ENCODE measurements around the gene ART5.
A peak's percentile ranks its signal among the peaks of the same experiment; 100 is the strongest.
"Not testable (repeated sequence)": the region's sequence is repeated elsewhere in the genome, so short reads cannot be mapped to it uniquely, and the experiment has no call there.

ART5 gene

DNA sequence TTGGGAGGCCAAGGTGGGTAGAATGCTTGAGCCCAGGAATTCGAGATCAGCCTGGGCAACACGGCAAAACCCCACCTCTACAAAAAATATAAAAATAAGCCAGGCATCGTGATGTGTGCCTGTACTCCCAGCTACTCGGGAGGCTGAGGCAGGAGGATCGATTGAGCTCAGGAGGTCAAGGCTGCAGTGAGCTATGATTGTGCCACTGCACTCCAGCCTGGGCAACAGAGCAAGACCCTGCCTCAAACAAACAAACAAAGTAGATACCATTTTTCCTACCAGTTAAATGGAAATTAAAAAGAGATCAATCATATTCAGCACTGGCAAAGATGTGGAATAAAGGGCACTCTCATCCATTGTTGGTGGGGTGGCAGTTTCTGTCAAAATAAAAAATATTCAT lies 15.5 kb upstream of the ART5 start:
- not testable (repeated sequence) for DNase-seq (ENCODE audit: low read depth)

- DNase-seq (ENCODE audit: low read depth) = no peak
Measured at GRCh38 chr11:3655547-3655946, 13.8 kb upstream of the ART5 start.

- not testable (repeated sequence) for DNase-seq (ENCODE audit: low read depth)
Measured at GRCh38 chr11:3652514-3652913, 10.7 kb upstream of the ART5 start.

GRCh38 chr11:3649374-3649773 lies 7.6 kb upstream of the ART5 start:
- DNase-seq (ENCODE audit: low read depth) = not testable (repeated sequence)

DNA sequence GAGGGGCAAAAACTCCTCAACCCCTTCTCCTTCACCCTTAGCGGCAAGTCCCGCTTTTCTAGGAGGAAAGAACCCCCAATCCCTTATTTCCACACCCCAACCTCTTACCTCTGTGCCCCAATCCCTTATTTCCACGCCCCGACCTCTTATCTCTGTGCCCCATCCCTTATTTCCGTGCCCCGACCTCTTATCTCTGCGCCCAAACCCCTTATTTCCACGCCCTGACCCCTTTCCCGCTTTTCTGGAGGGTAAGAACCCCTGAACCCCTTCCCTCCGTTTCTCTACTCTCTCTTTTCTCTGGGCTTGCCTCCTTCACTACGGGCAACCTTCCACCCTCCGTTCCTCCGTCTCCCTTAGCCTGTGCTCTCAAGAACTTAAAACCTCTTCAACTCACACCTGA lies 7.1 kb upstream of the ART5 start:
- DNase-seq (ENCODE audit: low read depth) = not testable (repeated sequence)

DNA sequence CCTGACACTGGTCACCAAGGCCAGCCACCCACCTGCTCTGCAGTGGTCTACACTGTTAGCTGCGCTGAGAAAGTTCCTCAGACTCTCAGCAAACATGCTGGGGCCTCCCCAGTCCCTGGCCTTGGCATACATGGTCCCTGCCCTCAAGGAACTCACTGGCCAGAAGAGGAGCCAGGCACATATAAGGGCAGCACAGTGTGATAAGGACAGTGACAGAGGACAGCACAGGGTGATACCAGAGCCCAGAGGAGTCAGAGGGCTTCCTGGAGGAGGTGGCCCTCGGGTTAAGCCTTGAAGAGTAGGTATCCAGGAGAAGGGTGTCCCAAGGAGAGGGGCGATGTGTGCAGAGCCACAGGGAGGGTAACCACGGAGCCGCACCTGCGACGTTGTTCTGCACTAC lies 3.8 kb upstream of the ART5 start:
- DNase-seq (ENCODE audit: low read depth) = no peak

DNA sequence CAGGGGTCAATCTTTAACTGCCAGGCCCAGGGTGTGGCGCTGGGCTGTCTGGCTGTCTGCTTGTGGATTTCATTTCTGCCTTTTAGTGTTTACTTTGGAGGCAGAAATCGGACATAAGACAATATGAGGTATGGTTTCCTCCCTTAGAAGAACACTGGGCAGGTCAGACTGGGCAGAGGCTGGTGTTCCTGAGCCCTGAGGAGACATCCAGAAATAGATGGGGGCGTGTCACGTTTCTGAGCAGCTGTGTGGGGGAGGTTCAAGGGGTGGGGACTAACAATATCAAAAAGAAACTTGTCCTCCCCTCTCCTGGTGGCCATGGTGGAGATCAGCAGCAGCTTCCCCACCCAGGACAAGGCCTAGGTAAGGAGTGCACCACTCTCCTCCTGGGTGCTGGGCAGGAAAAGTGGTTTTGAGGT lies 3.0 kb upstream of the ART5 start, which contains the start of gene ART1:
Gene ART1, plus strand, starts transcription at position 312 of the 419 bp plus-strand sequence. CDS start 14,086 bp downstream, outside the sequence.
- no peak for DNase-seq (ENCODE audit: low read depth)

- not testable (repeated sequence) for DNase-seq (ENCODE audit: low read depth)
Measured at GRCh38 chr11:3643102-3643546, 1.3 kb upstream of the ART5 start.

GRCh38 chr11:3642071-3642951 lies 519 bp upstream of the ART5 start:
- peak; percentile 66 for DNase-seq (ENCODE audit: low read depth)

DNA sequence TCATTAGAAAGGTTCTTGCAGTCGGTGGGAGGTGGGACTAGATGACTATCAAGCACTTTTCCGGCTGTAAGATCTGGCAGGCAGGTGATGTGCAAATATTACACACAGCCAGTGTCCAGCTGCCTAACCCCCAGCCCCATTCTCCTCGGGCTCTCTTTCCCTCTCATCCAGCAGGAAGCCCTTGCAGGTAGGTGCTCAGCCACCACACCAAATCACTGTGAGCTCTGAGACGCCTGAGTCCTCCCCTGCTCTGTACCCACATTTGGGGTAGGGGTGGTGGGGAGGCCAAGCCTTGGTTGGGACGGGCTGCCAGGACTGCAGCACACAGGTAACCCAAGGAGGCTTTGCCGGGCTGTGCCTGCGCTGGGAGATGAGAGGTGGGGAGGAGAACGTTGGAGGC lies 601 bp downstream of the ART5 start:
- no peak for DNase-seq (ENCODE audit: low read depth)

- DNase-seq (ENCODE audit: low read depth) = no peak
Measured at GRCh38 chr11:3639841-3640240, 2.0 kb downstream of the ART5 start.

DNA sequence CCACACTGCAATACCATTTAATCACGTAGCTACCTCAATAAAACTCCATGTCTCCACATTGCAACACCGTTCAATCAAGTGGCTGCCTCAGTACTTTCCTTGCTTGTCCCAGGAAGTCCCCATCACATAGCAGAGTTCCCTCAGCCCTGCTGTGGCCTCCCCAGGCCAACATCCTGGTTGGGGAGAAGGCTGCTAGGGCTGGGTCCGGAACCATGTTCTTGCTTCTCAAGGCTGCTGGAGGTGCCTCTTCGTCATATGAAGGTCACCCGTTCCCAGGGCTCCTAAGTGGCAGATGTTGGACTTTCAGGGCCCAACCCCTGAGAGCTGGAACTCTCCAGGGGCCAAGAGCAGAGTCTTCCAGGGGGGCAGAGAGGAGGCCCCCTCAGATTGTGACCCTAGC lies 3.3 kb downstream of the ART5 start:
- DNase-seq (ENCODE audit: low read depth) = no peak

- DNase-seq (ENCODE audit: low read depth) = no peak
Measured at GRCh38 chr11:3637201-3637600, 4.6 kb downstream of the ART5 start.

- no peak for DNase-seq (ENCODE audit: low read depth)
Measured at GRCh38 chr11:3635641-3636375, 6.0 kb downstream of the ART5 start.

DNA sequence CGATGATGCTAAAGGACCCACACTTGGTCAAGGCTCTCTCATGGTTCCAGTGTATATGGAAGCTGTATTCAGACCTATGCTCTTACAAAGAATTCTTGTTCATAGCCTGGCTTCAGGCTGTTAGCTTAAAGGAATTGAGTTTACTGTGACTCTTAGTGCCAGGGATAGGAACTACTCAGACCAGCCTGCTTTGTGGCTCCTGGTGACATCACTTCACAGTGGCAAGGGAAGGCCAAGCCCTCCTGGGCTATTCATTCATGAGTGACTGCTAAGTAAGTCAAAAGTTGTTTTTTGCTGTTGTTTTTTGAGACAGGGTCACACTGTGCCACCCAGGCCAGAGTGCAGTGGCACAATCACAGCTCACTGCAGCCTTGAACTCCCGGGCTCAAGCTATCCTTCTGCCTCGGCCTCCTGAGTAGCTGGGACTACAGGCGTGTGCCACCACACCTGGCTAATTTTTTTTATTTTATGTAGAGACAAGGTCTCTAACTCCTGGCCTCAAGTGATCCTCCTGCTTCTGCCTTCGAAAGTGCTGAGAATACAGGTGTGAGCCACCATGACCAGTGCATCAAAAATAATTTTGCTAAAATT lies 9.6 kb downstream of the ART5 start:
- no peak for DNase-seq (ENCODE audit: low read depth)

- no peak for DNase-seq (ENCODE audit: low read depth)
Measured at GRCh38 chr11:3631331-3631730, 10.5 kb downstream of the ART5 start.

DNA sequence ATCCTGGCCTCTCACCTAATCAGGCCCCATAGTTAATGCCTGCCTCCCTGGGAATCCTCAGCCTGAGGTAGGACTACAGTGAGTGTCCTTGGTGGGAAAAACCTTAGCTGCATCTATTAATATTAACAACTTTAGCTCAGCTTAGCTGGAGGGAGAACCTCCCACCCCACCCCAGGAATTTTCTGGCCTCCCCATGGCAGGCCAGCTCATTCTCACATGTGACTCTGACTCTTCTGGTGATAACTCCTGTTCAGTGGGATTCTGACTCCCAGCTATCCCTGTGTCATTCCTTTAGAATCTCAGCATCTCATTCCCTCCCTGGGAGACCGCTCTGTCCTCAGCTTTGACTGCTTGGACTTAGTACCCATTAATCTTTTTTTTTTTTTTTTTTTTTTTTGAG lies 14.5 kb downstream of the ART5 start:
- no peak for DNase-seq (ENCODE audit: low read depth)

DNA sequence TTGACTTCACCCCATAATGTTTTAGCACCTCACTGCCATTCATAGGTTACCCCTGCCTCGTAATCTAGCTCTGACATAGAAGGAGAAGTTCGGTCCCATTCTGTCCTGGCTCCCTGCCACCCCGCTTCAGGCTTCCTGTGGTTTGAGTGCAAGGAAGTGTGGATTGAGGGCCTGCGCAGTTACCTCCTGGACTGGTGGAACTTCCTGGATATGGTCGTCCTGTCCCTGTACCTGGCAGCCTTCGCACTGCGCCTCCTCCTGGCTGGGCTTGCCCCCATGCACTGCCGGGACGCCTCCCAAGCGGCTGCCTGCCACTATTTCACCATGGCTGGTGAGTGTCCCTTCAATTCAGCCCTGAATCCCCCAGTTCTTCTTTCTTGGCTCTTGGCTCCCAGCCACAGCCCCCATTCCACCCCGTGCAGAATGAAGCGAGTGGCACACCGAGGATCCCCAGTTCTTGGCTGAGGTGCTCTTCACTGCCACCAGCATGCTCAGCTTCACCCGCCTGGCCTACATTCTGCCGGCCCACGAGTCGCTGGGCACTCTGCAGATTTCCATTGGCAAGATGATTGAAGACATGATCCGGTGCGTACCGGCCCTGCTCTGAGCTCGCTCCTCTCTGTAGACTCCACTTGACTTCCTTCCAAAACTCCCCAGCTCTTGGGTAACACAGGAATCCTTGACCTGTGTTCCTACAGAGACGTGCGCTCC lies 15.4 kb downstream of the ART5 start:
- no peak for DNase-seq (ENCODE audit: low read depth)

DNA sequence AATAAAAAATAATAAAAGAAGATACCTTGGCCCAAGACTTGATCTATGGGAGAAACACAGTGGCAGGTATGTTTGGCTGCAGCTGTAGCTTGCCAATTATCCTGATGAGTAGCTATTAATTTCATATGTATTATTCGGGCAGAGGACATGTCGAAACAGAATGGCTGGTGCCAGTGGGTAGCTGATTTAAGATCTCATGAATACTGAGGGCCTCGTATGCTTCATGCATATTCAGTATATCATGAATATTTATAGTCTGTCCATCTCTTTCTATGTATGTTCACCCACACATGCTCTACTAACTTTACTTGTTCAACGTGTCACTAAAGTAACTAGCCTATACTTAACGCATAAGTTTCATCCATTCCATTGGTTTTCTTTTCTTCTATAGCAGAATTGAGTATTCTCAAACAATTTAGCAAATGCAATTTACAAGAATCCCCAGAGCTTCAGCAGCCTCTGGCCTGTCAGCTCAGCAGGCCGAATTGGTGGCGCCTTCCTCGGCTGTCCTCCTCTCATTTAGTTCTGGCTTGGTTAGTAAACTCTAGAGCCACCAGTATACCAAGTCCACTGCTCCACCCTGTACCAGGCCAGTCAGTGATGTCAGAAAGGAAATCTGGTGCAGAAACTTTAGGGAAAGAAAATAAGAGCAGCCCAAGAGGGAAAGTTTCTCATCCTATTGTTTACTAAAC lies 17.9 kb downstream of the ART5 start:
- no peak for DNase-seq (ENCODE audit: low read depth)

DNA sequence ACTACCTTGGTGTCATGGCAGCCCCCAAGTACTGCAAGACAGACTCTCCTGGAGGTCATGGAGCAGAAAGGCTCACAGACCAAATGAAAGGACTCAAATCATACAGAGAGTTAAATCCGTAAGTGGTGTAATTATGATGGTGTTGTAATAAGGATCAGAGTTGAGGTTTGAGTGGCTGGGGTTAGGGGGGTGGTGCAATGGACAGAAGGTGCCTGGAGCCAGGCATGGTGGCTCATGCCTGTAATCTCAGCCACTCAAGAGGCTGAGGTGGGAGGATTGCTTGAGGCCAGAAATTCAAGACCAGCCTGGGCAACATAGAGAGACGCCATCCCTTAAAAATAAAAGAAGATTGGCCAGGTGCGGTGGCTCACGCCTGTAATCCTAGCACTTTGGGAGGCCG lies 18.7 kb downstream of the ART5 start:
- DNase-seq (ENCODE audit: low read depth) = no peak

GRCh38 chr11:3622521-3622920 lies 19.3 kb downstream of the ART5 start:
- no peak for DNase-seq (ENCODE audit: low read depth)
